ENCODE data around the gene IFI16. TPM values are rescaled to one million over a fixed set of nuclear protein-coding genes. Genes with fewer than 3 reads are reported as not detected.
A peak's percentile ranks its signal among the peaks of the same experiment; 100 is the strongest.

Gene IFI16
- polyA plus RNA-seq, 1 experiment, result 179 TPM

DNA sequence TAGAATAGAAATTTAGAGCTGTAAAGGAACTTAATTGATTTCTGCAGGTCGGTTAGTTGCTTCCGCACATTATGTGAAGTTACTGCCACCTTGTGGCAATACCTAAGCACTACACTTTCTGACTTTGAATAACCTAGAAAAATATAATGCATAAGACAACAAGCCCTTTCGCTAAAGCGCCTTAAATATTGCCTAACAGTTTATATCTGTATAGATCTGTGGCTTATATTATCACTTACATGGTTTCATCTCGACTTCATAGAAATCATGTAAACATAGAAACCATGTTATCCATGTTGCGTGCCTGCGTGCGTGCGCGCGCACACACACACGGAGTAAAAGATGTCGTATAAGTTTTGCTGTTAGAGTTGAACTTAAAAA, 10.9 kb upstream of the IFI16 start:
- peak; percentile 18 for DNase-seq (ENCODE audit: low read depth, low spot score)
- Histone ChIP-seq H3K4me3 (ENCODE audit: low read depth, low read length) (peak overlapping the region; percentile 69), H3K27ac (ENCODE audit: low read depth, low read length) (no peak overlapping the region), H3K27me3 (ENCODE audit: control insufficient read depth, insufficient read depth, low read length) (no peaks in the 10 kb centered on the region), H3K9me3 (ENCODE audit: control insufficient read depth, insufficient read depth, low read length) (no peaks in the 10 kb centered on the region)
- ChIA-PET CTCF (interaction anchor here (0.6 to 2.4 kb wide), 30 partner anchors 9 to 1290 kb away, joined by 3 to 79 read pairs (median 4); partner anchors contain the start of gene IFI16), POLR2A (no interaction called here)
- TF ChIP-seq, protein P1, sequence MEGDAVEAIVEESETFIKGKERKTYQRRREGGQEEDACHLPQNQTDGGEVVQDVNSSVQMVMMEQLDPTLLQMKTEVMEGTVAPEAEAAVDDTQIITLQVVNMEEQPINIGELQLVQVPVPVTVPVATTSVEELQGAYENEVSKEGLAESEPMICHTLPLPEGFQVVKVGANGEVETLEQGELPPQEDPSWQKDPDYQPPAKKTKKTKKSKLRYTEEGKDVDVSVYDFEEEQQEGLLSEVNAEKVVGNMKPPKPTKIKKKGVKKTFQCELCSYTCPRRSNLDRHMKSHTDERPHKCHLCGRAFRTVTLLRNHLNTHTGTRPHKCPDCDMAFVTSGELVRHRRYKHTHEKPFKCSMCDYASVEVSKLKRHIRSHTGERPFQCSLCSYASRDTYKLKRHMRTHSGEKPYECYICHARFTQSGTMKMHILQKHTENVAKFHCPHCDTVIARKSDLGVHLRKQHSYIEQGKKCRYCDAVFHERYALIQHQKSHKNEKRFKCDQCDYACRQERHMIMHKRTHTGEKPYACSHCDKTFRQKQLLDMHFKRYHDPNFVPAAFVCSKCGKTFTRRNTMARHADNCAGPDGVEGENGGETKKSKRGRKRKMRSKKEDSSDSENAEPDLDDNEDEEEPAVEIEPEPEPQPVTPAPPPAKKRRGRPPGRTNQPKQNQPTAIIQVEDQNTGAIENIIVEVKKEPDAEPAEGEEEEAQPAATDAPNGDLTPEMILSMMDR (IDR thresholded peaks at IDR 0.05; ENCODE audit: low read depth, low read length), result peak; percentile 89

- Histone ChIP-seq H3K27me3 (ENCODE audit: control insufficient read depth, insufficient read depth, low read length) (no peaks in the 10 kb centered on the region), H3K9me3 (ENCODE audit: control insufficient read depth, insufficient read depth, low read length) (no peaks in the 10 kb centered on the region), H3K27ac (ENCODE audit: low read depth, low read length) (peak overlapping the region; percentile 93), H3K4me3 (ENCODE audit: low read depth, low read length) (peak overlapping the region; percentile 69)
- POLR2A ChIA-PET, result interaction anchor here (0.5 to 1.3 kb wide), 4 partner anchors 10 to 854 kb away, joined by 3 to 12 read pairs (median 4); partner anchors contain the start of gene IFI16
- CTCF ChIA-PET, result interaction anchor here (0.7 to 2.0 kb wide), 6 partner anchors 10 to 797 kb away, joined by 3 to 6 read pairs (median 4); partner anchors contain the start of gene IFI16
- peak; percentile 81 for DNase-seq (ENCODE audit: low read depth, low spot score)
- TF ChIP-seq, protein P1 (IDR thresholded peaks at IDR 0.05; ENCODE audit: low read depth, low read length), result no peak
Measured at GRCh38 chr1:158999316-159000069, 10.2 kb upstream of the IFI16 start.

DNA sequence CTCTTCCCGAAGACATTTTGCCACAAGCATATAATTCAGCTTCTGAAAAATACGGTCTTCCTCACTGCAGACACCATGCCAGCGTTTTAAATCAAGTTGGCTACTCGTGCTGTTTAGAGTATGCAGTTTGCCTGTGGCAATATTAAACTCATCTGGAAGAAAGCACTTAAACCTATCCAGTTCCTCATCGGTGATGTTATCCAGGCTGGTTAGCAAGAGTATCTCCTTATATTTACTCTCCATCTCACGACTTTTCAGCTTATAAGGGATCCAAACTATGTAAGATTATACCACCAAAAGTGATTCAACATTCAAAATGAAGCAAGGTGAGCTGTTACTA, 9.7 kb upstream of the IFI16 start:
- TF ChIP-seq, protein P1 (IDR thresholded peaks at IDR 0.05; ENCODE audit: low read depth, low read length), result no peak
- Histone ChIP-seq H3K4me3 (ENCODE audit: low read depth, low read length) (peak overlapping the region; percentile 69), H3K27ac (ENCODE audit: low read depth, low read length) (peak overlapping the region; percentile 93), H3K9me3 (ENCODE audit: control insufficient read depth, insufficient read depth, low read length) (no peaks in the 10 kb centered on the region), H3K27me3 (ENCODE audit: control insufficient read depth, insufficient read depth, low read length) (no peaks in the 10 kb centered on the region)
- POLR2A ChIA-PET, result interaction anchor here (0.5 to 1.3 kb wide), 4 partner anchors 10 to 853 kb away, joined by 3 to 12 read pairs (median 4); partner anchors contain the start of gene IFI16
- DNase-seq (ENCODE audit: low read depth, low spot score), result no peak
- CTCF ChIA-PET, result interaction anchor here (0.7 to 2.0 kb wide), 6 partner anchors 9 to 797 kb away, joined by 3 to 6 read pairs (median 4); partner anchors contain the start of gene IFI16

DNA sequence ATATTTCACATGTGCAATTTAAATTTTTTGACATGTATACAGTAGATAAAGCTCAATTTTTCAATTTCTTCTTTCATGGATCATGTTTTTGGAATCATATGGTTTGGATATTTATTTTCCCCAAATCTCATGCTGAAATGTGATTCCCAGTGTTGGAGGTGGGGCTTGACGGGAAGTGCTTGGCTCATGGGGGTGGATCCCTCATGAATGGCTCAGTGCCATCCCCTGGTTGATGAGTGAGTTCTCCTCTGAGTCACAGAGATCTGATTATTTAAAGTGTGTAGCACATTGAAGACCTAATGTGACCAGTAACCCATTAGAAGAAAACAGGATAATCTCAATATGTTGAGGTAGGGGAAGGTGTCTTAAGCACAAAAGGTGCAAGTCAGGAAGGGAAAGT, 9.1 kb upstream of the IFI16 start:
- TF ChIP-seq, protein P1 (IDR thresholded peaks at IDR 0.05; ENCODE audit: low read depth, low read length), result no peak
- H3K27me3 ChIP-seq (ENCODE audit: control insufficient read depth, insufficient read depth, low read length), result no peaks in the 10 kb centered on the region
- DNase-seq (ENCODE audit: low read depth, low spot score), result peak; percentile 85
- CTCF ChIA-PET, result interaction anchor here (1.2 to 2.0 kb wide), 5 partner anchors 9 to 798 kb away, joined by 3 to 6 read pairs (median 6); partner anchors contain the start of gene IFI16
- POLR2A ChIA-PET, result interaction anchor here (1.3 kb wide), 1 partner anchor 40 kb away, joined by 4 read pairs; no protein-coding TSS in a partner anchor
- no peaks in the 10 kb centered on the region for H3K9me3 ChIP-seq (ENCODE audit: control insufficient read depth, insufficient read depth, low read length)
- H3K27ac ChIP-seq (ENCODE audit: low read depth, low read length), result no peak overlapping the region
- H3K4me3 ChIP-seq (ENCODE audit: low read depth, low read length), result peak overlapping the region; percentile 69

GRCh38 chr1:159005161-159005560, 4.5 kb upstream of the IFI16 start:
- no peak for DNase-seq (ENCODE audit: low read depth, low spot score)
- ChIA-PET CTCF (interaction anchor here (0.6 to 1.0 kb wide), 2 partner anchors 67 to 776 kb away, joined by 3 read pairs; partner anchors contain the start of gene DUSP23), POLR2A (no interaction called here)
- no peak overlapping the region for H3K27ac ChIP-seq (ENCODE audit: low read depth, low read length)
- TF ChIP-seq, protein P1 (IDR thresholded peaks at IDR 0.05; ENCODE audit: low read depth, low read length), result no peak
- no peak overlapping the region for H3K4me3 ChIP-seq (ENCODE audit: low read depth, low read length)
- H3K9me3 ChIP-seq (ENCODE audit: control insufficient read depth, insufficient read depth, low read length), result no peaks in the 10 kb centered on the region
- H3K27me3 ChIP-seq (ENCODE audit: control insufficient read depth, insufficient read depth, low read length), result no peaks in the 10 kb centered on the region
